ENCODE results near the gene NEUROG3. TPM values are rescaled to one million over a fixed set of nuclear protein-coding genes. Genes with fewer than 3 reads are reported as not detected.

The NEUROG3 gene, protein sequence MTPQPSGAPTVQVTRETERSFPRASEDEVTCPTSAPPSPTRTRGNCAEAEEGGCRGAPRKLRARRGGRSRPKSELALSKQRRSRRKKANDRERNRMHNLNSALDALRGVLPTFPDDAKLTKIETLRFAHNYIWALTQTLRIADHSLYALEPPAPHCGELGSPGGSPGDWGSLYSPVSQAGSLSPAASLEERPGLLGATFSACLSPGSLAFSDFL
- total RNA-seq (2014; rRNA removed; shearing (Covaris generic)) = not detected in 2 replicates

DNA sequence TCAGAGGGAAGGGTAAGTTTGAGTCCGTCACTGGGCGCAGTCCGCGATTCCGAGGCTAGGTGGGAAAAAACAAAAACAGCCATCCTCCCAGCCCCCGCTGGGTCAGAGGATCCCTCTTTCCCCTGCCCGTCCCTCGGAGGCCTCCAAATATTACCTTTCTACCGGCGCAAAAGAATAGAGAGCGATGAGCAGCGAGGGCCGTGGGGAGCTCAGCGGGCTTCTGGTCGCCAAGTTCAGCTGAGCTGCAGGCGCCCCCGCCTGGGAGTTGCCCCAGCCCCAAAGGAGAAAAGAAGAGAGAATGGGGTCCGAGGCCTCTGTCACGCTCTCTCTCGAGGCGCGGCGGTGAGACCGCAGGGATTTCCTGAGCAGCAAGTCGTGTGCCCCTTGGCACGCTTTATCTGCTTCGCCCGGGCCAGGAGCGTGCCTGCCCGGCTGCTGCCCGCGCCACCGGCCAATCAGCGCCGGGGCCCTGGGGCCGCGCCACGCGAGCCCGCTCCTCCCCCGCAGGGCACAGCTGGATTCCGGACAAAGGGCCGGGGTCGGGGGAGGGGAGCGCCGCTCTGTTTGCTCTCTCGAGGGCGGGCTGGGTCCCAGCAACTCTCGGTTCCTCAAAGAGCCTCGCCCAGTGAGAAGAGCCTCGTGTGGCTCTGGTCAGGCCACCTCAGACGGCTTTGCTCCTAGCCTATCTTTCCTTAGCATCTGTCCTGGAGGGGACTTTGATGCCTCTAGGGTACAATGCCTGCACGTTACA is at the start of gene NEUROG3:
Gene NEUROG3, minus strand, starts transcription at position 367 of the 751 bp plus-strand sequence. CDS start 379 bp downstream, outside the sequence.
- Histone ChIP-seq H3K9me3 (replicated peaks) (no peaks in the 10 kb centered on the region), H3K4me3 (no peak within 1 kb of the TSS), H3K27ac (no peak within 1 kb of the TSS), H3K4me1 (replicated peaks) (no peaks in the 10 kb centered on the region), H3K27me3 (replicated peaks) (peaks cover 96% of the 10 kb centered on the region), H3K36me3 (no peaks in the 10 kb centered on the region)
- DNase-seq (ENCODE audit: low read depth in 1 of 2, low spot score in 2 of 2) = no peak

DNA sequence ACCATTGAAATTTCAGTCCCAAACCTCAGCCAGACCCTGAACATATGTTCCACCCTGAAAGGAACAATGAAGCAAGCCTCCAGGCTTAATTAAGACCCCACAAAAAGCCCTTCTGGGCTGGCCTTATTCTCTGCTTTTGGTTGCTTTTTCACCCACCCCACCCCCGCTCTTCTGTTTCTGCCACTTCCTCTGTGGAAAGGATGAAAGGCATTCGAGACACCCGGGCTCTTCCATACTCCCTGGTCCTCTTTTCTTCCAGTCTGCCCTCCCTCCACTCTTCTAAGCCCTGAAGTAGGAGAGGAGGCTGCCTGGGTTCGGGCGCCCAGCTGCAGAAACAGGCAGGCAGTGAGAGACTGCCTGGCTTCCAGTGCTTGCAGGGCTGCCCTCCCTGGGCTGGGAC is 47.4 kb upstream of the NEUROG3 start:
- DNase-seq (ENCODE audit: low read depth in 1 of 2, low spot score in 2 of 2) = no peak
- no peak overlapping the region for H3K27ac ChIP-seq
- H3K4me1 ChIP-seq (replicated peaks) = no peaks in the 10 kb centered on the region
- H3K27me3 ChIP-seq (replicated peaks) = peaks cover 16% of the 10 kb centered on the region
- H3K4me3 ChIP-seq = no peak overlapping the region
- H3K36me3 ChIP-seq = no peaks in the 10 kb centered on the region
- H3K9me3 ChIP-seq (replicated peaks) = 0 out of 2 replicates have a peak, but pooled peaks cover 3% of the 10 kb centered on the region

DNA sequence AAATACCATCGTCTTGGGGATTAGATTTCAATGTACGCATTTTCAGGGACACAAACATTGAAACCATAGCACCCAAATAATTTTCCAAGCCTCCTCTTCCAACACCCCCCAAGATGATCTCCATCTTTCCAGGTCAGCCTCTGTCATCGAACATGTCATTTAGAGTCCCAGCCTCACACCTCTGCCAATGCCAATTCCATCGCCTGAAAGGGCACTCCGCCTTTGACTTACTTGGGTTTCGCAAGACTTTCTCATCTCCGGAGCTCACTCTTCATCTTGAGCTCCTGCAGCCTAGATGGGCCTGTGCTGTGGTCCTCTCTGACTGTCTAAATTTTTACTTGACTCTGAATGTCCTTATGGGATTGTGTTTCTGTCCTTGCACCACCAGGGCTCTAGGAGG is 46.4 kb upstream of the NEUROG3 start:
- H3K27ac ChIP-seq = no peak overlapping the region
- no peak for DNase-seq (ENCODE audit: low read depth in 1 of 2, low spot score in 2 of 2)
- H3K4me3 ChIP-seq = no peak overlapping the region
- peaks cover 16% of the 10 kb centered on the region for H3K27me3 ChIP-seq (replicated peaks)
- H3K36me3 ChIP-seq = no peaks in the 10 kb centered on the region
- 0 out of 2 replicates have a peak, but pooled peaks cover 3% of the 10 kb centered on the region for H3K9me3 ChIP-seq (replicated peaks)
- H3K4me1 ChIP-seq (replicated peaks) = no peaks in the 10 kb centered on the region

DNA sequence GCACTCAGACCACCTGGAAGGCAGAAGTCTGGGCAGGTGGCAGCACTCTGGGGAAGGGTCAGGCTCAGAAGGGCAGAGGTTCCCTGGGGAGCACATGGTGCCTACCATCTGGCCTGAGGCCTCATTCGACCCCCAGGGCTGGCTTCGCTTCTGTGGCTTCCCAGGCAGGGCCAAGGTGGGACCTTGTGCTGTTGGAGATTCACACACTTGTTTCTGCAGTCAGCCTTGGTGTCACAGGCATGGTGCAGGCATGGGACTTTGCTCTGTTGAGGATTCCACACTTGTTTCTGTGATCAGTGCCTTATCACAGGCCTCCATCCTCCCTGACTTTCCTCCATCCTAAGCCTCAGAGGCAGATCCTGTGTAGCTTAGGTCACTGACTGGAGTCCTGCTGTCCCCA is 45.5 kb upstream of the NEUROG3 start:
- Histone ChIP-seq H3K4me1 (replicated peaks) (no peaks in the 10 kb centered on the region), H3K4me3 (no peak overlapping the region), H3K27ac (no peak overlapping the region), H3K27me3 (replicated peaks) (peaks cover 16% of the 10 kb centered on the region), H3K36me3 (no peaks in the 10 kb centered on the region), H3K9me3 (replicated peaks) (0 out of 2 replicates have a peak, but pooled peaks cover 3% of the 10 kb centered on the region)
- no peak for DNase-seq (ENCODE audit: low read depth in 1 of 2, low spot score in 2 of 2)

DNA sequence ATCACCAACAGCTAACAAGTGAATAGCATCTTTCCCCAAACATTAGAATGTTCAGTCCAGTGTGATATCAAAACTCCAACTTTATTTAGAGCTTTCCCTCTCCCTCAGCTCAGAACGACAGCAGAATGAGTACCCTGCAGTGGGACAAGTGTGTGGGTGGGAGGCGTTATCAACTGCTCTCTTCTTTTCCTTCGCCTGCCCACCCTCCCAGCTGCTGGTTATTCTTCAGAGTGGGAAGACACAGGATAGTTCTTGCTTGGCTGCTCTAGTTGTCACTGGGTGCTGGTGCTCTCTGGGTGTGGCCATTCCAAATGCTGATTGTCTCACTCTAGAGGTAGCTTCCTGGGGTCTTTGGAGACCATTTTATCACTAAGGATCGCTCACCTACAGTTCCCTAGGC is 43.1 kb upstream of the NEUROG3 start:
- Histone ChIP-seq H3K36me3 (no peaks in the 10 kb centered on the region), H3K4me3 (no peak overlapping the region), H3K27ac (no peak overlapping the region), H3K9me3 (replicated peaks) (no peaks in the 10 kb centered on the region), H3K27me3 (replicated peaks) (peaks cover 16% of the 10 kb centered on the region), H3K4me1 (replicated peaks) (no peaks in the 10 kb centered on the region)
- DNase-seq (ENCODE audit: low read depth in 1 of 2, low spot score in 2 of 2) = no peak

DNA sequence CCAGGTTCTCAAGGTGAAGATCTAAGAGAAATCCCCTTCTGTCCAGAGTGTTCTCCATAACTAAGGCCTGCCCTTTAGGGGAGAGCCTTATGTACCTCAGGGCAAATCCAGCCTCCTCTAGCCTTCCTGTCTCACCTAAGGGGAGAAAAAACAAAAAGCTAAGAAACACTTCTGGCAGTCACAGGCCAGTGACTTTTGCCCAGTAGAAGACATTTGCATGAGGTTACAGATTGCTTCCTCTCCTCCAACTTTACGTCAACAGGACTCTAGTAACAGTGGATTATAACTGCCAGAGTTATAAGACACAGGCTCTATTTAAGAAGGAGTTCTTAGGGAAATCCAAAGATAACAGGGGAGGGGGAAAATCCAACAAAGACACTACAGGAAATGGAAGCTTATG is 40.9 kb upstream of the NEUROG3 start:
- H3K4me3 ChIP-seq = no peak overlapping the region
- H3K27me3 ChIP-seq (replicated peaks) = peaks cover 10% of the 10 kb centered on the region
- no peaks in the 10 kb centered on the region for H3K9me3 ChIP-seq (replicated peaks)
- no peaks in the 10 kb centered on the region for H3K4me1 ChIP-seq (replicated peaks)
- H3K27ac ChIP-seq = no peak overlapping the region
- no peak for DNase-seq (ENCODE audit: low read depth in 1 of 2, low spot score in 2 of 2)
- H3K36me3 ChIP-seq = no peaks in the 10 kb centered on the region

DNA sequence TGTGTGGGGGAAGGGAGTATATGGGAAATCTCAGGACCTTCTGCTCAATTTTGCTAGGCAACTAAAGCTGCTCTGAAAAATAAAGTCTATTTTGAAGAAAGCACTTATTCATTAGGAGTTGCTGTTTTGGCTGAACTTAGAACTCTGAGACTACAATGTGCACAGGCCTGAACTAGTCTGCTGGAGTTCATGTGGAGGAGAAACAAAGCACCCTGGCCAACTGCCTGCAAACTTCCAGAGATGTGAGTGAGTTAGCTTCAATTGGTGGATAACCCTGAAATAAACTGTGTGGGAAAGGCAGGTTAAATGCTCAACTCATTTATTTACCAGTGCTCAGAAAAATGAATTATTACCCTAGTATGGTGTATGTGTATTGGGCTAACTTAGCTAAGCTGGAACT is 39.5 kb upstream of the NEUROG3 start:
- H3K9me3 ChIP-seq (replicated peaks) = no peaks in the 10 kb centered on the region
- no peak for DNase-seq (ENCODE audit: low read depth in 1 of 2, low spot score in 2 of 2)

DNA sequence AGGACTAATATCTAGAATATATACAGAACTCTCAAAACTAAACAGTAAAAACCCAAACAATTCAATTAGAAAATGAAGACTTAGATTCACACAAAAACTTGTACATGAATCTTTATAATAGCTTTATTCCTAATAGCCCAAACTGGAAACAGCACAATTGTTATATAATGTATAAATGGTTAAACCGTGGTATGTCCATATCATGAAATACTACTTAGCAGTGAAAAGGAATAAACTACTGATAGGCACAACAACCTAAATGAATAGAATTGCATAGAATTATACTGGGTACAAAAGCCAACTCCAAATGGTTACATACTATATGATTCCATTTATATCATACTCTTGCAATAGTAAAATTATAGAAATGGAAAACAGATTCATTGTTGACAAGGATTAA is 35.9 kb upstream of the NEUROG3 start:
- H3K9me3 ChIP-seq (replicated peaks) = no peaks in the 10 kb centered on the region
- H3K27me3 ChIP-seq (replicated peaks) = peaks cover 5% of the 10 kb centered on the region; the same call in 1 of the 2 replicates
- H3K4me1 ChIP-seq (replicated peaks) = no peaks in the 10 kb centered on the region
- no peak overlapping the region for H3K4me3 ChIP-seq
- no peak for DNase-seq (ENCODE audit: low read depth in 1 of 2, low spot score in 2 of 2)
- H3K36me3 ChIP-seq = no peaks in the 10 kb centered on the region
- no peak overlapping the region for H3K27ac ChIP-seq

More for the DNA sequence above, 39.5 kb upstream of the NEUROG3 start:
- Histone ChIP-seq H3K4me1 (replicated peaks) (no peaks in the 10 kb centered on the region), H3K27ac (no peak overlapping the region), H3K4me3 (no peak overlapping the region), H3K36me3 (no peaks in the 10 kb centered on the region), H3K27me3 (replicated peaks) (peaks cover 4% of the 10 kb centered on the region)

DNA sequence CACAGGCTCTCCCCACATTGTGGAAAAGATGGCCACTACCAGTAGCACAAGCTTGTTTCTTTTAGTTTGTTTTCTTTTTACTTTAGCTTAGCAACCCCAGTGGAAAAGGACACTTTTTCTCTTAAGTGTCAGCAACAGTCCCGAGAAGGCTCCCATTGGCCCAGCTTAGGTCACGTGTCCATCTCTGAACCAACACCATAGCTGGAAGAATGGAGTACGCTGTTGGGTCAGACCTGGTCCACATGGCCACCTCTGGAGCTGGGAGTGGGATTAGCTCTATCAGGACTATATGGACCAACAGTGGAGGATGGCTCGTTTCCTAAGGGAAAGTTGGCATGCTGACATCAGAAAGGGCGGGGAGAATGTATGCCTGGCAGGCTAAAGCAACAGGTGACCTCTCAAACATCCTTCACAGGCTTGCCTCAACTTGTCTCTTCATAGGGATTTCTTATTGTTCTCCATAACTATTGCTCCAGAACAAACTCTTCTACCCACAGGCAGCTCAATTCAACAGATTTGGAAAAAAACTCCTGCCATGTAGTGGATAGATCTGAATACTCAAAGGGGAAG is 27.6 kb upstream of the NEUROG3 start:
- Histone ChIP-seq H3K4me1 (replicated peaks) (no peaks in the 10 kb centered on the region), H3K36me3 (no peaks in the 10 kb centered on the region), H3K9me3 (replicated peaks) (0 out of 2 replicates have a peak, but pooled peaks cover 3% of the 10 kb centered on the region), H3K27ac (no peak overlapping the region), H3K4me3 (no peak overlapping the region), H3K27me3 (replicated peaks) (peaks cover 33% of the 10 kb centered on the region)
- no peak for DNase-seq (ENCODE audit: low read depth in 1 of 2, low spot score in 2 of 2)

DNA sequence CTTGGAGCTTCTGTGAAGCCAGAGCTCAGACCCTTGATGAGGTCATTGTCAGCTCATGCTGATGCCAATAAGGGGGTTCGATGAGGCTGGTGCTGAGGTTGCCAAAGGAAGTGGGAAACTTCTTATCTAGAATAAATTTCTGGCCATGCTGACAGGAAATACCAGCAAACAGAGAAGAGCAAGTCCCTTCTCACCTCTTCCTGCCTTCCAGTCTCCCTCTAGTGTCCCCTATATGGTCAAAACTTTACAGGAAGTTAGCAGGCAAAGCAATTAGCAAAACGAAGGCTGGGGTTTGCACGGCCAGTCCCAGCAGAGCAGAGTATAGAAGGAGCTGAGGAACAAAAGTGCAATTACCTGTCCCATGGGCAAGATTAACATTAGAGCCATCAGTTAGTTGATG is 15.1 kb upstream of the NEUROG3 start:
- H3K36me3 ChIP-seq = no peaks in the 10 kb centered on the region
- H3K4me1 ChIP-seq (replicated peaks) = no peaks in the 10 kb centered on the region
- no peak overlapping the region for H3K4me3 ChIP-seq
- H3K9me3 ChIP-seq (replicated peaks) = no peaks in the 10 kb centered on the region
- DNase-seq (ENCODE audit: low read depth in 1 of 2, low spot score in 2 of 2) = no peak
- peaks cover 23% of the 10 kb centered on the region for H3K27me3 ChIP-seq (replicated peaks)
- no peak overlapping the region for H3K27ac ChIP-seq

DNA sequence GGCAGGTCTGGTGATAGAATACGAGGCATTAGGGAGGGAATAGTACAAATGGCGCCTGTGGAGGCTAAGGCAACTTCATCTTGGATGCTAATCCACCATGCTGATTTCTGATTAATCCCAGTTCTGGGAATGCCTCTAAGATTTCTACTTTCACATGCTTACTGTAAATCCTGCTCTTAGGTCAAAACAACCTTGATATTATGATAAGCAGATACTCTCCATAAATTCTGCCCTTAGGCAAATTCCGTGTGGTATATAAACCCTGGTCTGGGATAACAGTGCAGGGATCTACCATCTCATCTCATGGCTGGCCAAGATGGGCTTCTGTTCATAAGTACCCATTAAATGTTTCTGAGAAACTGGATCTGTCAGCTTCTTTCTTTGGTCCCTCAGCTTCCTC is 11.4 kb upstream of the NEUROG3 start:
- no peak for DNase-seq (ENCODE audit: low read depth in 1 of 2, low spot score in 2 of 2)
- Histone ChIP-seq H3K36me3 (no peaks in the 10 kb centered on the region), H3K4me1 (replicated peaks) (no peaks in the 10 kb centered on the region), H3K9me3 (replicated peaks) (no peaks in the 10 kb centered on the region), H3K27me3 (replicated peaks) (peaks cover 35% of the 10 kb centered on the region), H3K27ac (no peak overlapping the region), H3K4me3 (no peak overlapping the region)

DNA sequence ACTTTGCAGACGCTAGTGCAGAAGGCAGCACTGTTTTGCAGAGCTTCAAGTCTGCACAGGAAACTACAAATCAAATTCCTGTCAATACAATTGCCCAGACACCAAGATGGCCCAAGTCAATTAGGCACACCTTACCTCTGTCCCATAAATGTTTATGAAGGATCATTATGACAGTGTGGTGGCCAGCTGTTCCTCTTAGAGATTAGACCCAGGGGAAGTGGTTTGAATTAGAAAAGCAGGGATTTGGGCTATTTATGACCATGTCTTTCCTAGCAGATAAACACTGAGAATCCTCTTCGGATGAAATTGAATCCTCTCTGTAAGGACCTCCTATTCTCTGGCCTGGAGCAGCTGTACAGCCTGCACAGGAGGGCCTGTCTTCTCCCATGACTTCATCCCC is 9.9 kb upstream of the NEUROG3 start:
- Histone ChIP-seq H3K36me3 (no peaks in the 10 kb centered on the region), H3K4me1 (replicated peaks) (no peaks in the 10 kb centered on the region), H3K27ac (no peak overlapping the region), H3K27me3 (replicated peaks) (peaks cover 49% of the 10 kb centered on the region), H3K4me3 (no peak overlapping the region), H3K9me3 (replicated peaks) (no peaks in the 10 kb centered on the region)
- DNase-seq (ENCODE audit: low read depth in 1 of 2, low spot score in 2 of 2) = no peak

DNA sequence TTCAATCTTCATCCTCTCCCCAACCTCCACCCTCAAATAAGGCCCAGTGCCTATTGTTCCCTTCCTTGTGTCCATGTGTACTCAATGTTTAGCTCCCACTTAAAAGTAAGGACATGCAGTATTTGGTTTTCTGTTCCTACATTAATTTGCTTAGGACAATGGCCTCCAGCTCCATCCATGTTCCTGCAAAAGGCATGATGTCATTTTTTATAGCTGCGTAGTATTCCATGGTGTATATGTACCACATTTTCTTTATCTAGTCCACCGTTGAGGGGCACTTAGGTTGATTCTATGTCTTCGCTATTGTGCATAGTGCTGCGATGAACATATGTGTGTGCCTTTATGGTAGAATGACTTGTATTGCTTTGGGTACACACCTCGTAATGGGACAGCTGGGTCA is 7.2 kb upstream of the NEUROG3 start:
- no peak for DNase-seq (ENCODE audit: low read depth in 1 of 2, low spot score in 2 of 2)
- Histone ChIP-seq H3K36me3 (no peaks in the 10 kb centered on the region), H3K4me3 (no peak overlapping the region), H3K27me3 (replicated peaks) (peaks cover 56% of the 10 kb centered on the region), H3K27ac (no peak overlapping the region), H3K4me1 (replicated peaks) (no peaks in the 10 kb centered on the region), H3K9me3 (replicated peaks) (no peaks in the 10 kb centered on the region)

DNA sequence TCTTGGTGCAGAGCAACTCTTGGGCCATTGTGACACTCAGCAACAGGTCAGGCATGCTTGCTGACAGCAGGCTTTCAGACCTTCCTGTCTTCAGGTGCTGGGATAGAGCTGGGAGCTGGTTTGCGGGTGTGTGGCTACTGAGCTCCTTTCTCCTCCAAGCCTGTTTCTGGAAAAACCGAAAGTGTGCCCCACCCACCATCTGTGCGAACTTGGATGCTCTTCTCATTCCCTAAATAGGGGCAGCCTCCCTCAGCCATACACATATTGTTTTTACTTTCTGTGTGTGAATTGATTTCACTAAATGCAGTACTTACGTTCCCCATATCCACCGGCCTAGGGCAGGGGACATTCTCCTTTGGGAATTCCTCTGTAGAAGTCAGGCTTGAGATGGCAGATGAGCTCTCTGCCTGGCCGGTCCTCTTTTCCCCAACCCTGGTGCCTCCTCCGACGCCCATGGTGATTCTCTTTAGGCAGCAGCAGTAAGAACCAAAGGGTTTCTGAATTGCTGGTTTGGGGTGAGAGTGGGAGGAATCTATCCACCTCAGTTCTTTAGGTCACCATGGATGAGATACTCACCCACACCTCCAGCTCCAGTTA is 6.3 kb upstream of the NEUROG3 start:
- no peak for DNase-seq (ENCODE audit: low read depth in 1 of 2, low spot score in 2 of 2)
- Histone ChIP-seq H3K4me3 (no peak overlapping the region), H3K36me3 (no peaks in the 10 kb centered on the region), H3K4me1 (replicated peaks) (no peaks in the 10 kb centered on the region), H3K9me3 (replicated peaks) (no peaks in the 10 kb centered on the region), H3K27ac (no peak overlapping the region), H3K27me3 (replicated peaks) (peaks cover 64% of the 10 kb centered on the region)
